WTC11 (cell line): ENCODE results near the gene MRPL32. TPM values are rescaled to one million over a fixed set of nuclear protein-coding genes. Genes with fewer than 3 reads are reported as not detected.

ENCODE experiments used
- ATAC-seq: fragments of 200-7000 bp; cut with Tn5 transposase; 2 replicates; pipeline ENCODE4 v1.10.0; 2021; ENCODE audit warnings: mild to moderate bottlenecking, moderate library complexity
- CTCF ChIA-PET: fragments of 300-600 bp; sonication (Branson Sonifier 250); formaldehyde crosslinking; loops from one replicate; lab custom pipeline; 2021; ENCODE audit warnings: antibody characterized with exemption; lab: Charles Lee
- POLR2A ChIA-PET: fragments of 350-600 bp; sonication (Branson Sonifier 250); formaldehyde crosslinking; loops from one replicate; lab custom pipeline; 2021; ENCODE audit warnings: antibody characterized with exemption; lab: Charles Lee
- DNase-seq: peaks from one replicate; pipeline ENCODE4 v3.0.0; 2021; ENCODE audit warnings: low spot score
- H3K27ac Mint-ChIP-seq: 2 replicates; pipeline ENCODE4 v1.8.0; 2021; ENCODE audit warnings: mixed read lengths
- H3K27me3 Mint-ChIP-seq: 2 replicates; pipeline ENCODE4 v1.8.0; 2021; ENCODE audit warnings: low read depth, mild to moderate bottlenecking, moderate library complexity, mixed read lengths
- H3K36me3 Mint-ChIP-seq: 2 replicates; pipeline ENCODE4 v1.8.0; 2021; ENCODE audit warnings: mixed read lengths
- H3K4me1 Mint-ChIP-seq: 2 replicates; pipeline ENCODE4 v1.8.0; 2022; ENCODE audit warnings: mixed read lengths
- H3K4me3 Mint-ChIP-seq: 2 replicates; pipeline ENCODE4 v1.8.0; 2021; ENCODE audit warnings: mild to moderate bottlenecking, moderate library complexity, mixed read lengths
- H3K9me3 Mint-ChIP-seq: 2 replicates; pipeline ENCODE4 v1.8.0; 2021; ENCODE audit warnings: mixed read lengths
- ARID4B ChIP-seq: sonication (generic); formaldehyde crosslinking; IDR thresholded peaks from 2 replicates; pipeline ENCODE4 v1.8.0; 2023; ENCODE audit warnings: missing genetic modification reagents, mild to moderate bottlenecking, borderline replicate concordance
- ATF1 ChIP-seq: sonication (generic); formaldehyde crosslinking; IDR thresholded peaks from 2 replicates; pipeline ENCODE4 v1.8.1; 2023; ENCODE audit warnings: mild to moderate bottlenecking, moderate library complexity, missing genetic modification reagents
- ATF3 ChIP-seq: sonication (generic); formaldehyde crosslinking; conservative IDR thresholded peaks from 2 replicates; pipeline ENCODE4 v1.8.1; 2022; ENCODE audit warnings: mild to moderate bottlenecking, missing genetic modification reagents
- CTCF ChIP-seq: fragments of 200-600 bp; IDR thresholded peaks from 2 replicates; pipeline ENCODE4 v1.8.0; 2022; ENCODE audit warnings: antibody characterized with exemption
- FOXK1 ChIP-seq: sonication (generic); formaldehyde crosslinking; IDR thresholded peaks from 2 replicates; pipeline ENCODE4 v1.8.0; 2022; ENCODE audit warnings: mild to moderate bottlenecking, moderate library complexity, missing genetic modification reagents
- GTF2I ChIP-seq: fragments of 250-450 bp; sonication (Bioruptor Pico); conservative IDR thresholded peaks from 2 replicates; pipeline ENCODE4 v1.4.0; 2021; ENCODE audit warnings: mild to moderate bottlenecking
- HMGA2 ChIP-seq: fragments of 250-450 bp; sonication (Bioruptor Pico); IDR thresholded peaks from 2 replicates; pipeline ENCODE4 v1.4.0; 2021; ENCODE audit warnings: mild to moderate bottlenecking, moderate library complexity
- IRF1 ChIP-seq: sonication (generic); formaldehyde crosslinking; IDR thresholded peaks from 2 replicates; pipeline ENCODE4 v1.8.0; 2023; ENCODE audit warnings: missing genetic modification reagents
- IRF2 ChIP-seq: sonication (generic); formaldehyde crosslinking; IDR thresholded peaks from 2 replicates; pipeline ENCODE4 v1.8.0; 2022; ENCODE audit warnings: low read depth, missing genetic modification reagents, borderline replicate concordance
- JAZF1 ChIP-seq: fragments of 250-450 bp; sonication (Bioruptor Pico); IDR thresholded peaks from 2 replicates; pipeline ENCODE4 v1.9.0; 2021; ENCODE audit warnings: moderate library complexity, mild to moderate bottlenecking, inconsistent platforms
- JUN ChIP-seq: sonication (generic); formaldehyde crosslinking; IDR thresholded peaks from 2 replicates; pipeline ENCODE4 v1.8.0; 2023; ENCODE audit warnings: mild to moderate bottlenecking, missing genetic modification reagents
- KAT7 ChIP-seq: sonication (generic); formaldehyde crosslinking; IDR thresholded peaks from 2 replicates; pipeline ENCODE4 v1.8.1; 2023; ENCODE audit warnings: missing genetic modification reagents, mild to moderate bottlenecking, borderline replicate concordance
- NFE2L1 ChIP-seq: sonication (generic); formaldehyde crosslinking; IDR thresholded peaks from 2 replicates; pipeline ENCODE4 v1.8.1; 2023; ENCODE audit warnings: missing genetic modification reagents
- NFYB ChIP-seq: sonication (generic); formaldehyde crosslinking; conservative IDR thresholded peaks from 2 replicates; pipeline ENCODE4 v1.8.0; 2022; ENCODE audit warnings: low read depth, missing genetic modification reagents
- NR2C2 ChIP-seq: sonication (generic); formaldehyde crosslinking; IDR thresholded peaks from 2 replicates; pipeline ENCODE4 v1.8.0; 2022; ENCODE audit warnings: mild to moderate bottlenecking, missing genetic modification reagents
- PRDM15 ChIP-seq: sonication (generic); formaldehyde crosslinking; IDR thresholded peaks from 2 replicates; pipeline ENCODE4 v1.8.0; 2022; ENCODE audit warnings: missing genetic modification reagents
- PRRX2 ChIP-seq: fragments of 250-450 bp; sonication (Bioruptor Pico); IDR thresholded peaks from 2 replicates; pipeline ENCODE4 v1.8.0; 2021; ENCODE audit warnings: mild to moderate bottlenecking
- SMAD4 ChIP-seq: sonication (generic); formaldehyde crosslinking; IDR thresholded peaks from 2 replicates; pipeline ENCODE4 v1.8.0; 2022; ENCODE audit warnings: mild to moderate bottlenecking, missing genetic modification reagents
- SP1 ChIP-seq: sonication (generic); formaldehyde crosslinking; conservative IDR thresholded peaks from 2 replicates; pipeline ENCODE4 v1.8.1; 2022; ENCODE audit warnings: missing genetic modification reagents
- USF1 ChIP-seq: sonication (generic); formaldehyde crosslinking; IDR thresholded peaks from 2 replicates; pipeline ENCODE4 v1.8.0; 2022; ENCODE audit warnings: mild to moderate bottlenecking, missing genetic modification reagents
- ZBTB43 ChIP-seq: sonication (generic); formaldehyde crosslinking; IDR thresholded peaks from 2 replicates; pipeline ENCODE4 v1.8.1; 2023; ENCODE audit warnings: mild to moderate bottlenecking, missing genetic modification reagents
- ZNF317 ChIP-seq: sonication (generic); formaldehyde crosslinking; IDR thresholded peaks from 2 replicates; pipeline ENCODE4 v1.8.1; 2023; ENCODE audit warnings: low read depth, mild to moderate bottlenecking, moderate library complexity, missing genetic modification reagents, borderline replicate concordance
- total RNA-seq: library from RNA; stranded (reverse); gene quantifications from 3 replicates; pipeline ENCODE4 v1.2.3, GENCODE V29; 2021

MRPL32 gene
- total RNA-seq, 1 experiment from 2014 or later = 84.4 TPM

GRCh38 chr7:42914421-42915045 is 17.6 kb upstream of the MRPL32 start (continued):
- TF ChIP-seq ARID4B (no peak), JAZF1 (CRISPR knock-in tag) (no peak), HMGA2 (CRISPR knock-in tag) (no peak)
- TF ChIP-seq, all 79 proteins: peak for 0

- Mint-ChIP-seq H3K9me3 (no peaks in the 10 kb centered on the region), H3K36me3 (peaks cover 59% of the 10 kb centered on the region), H3K4me3 (no peak overlapping the region), H3K27ac (no peak overlapping the region)
- no peak for DNase-seq
- POLR2A ChIA-PET = no interaction called here
- TF ChIP-seq SMAD4 (CRISPR knock-in tag) (no peak), KAT7 (CRISPR knock-in tag) (no peak), GTF2I (CRISPR knock-in tag) (no peak), FOXK1 (no peak), ATF1 (no peak), NFYB (CRISPR knock-in tag) (no peak), JUN (CRISPR knock-in tag) (no peak), ATF3 (CRISPR knock-in tag) (no peak), CTCF (no peak), ZBTB43 (CRISPR knock-in tag) (no peak), IRF1 (no peak), ZNF317 (no peak), NFE2L1 (CRISPR knock-in tag) (no peak), SP1 (CRISPR knock-in tag) (no peak), PRRX2 (CRISPR knock-in tag) (no peak), USF1 (CRISPR knock-in tag) (no peak), IRF2 (CRISPR knock-in tag) (no peak), PRDM15 (no peak), NR2C2 (CRISPR knock-in tag) (no peak)
- TF ChIP-seq, all 79 proteins: peak for 0
- Mint-ChIP-seq H3K27me3 (no peaks in the 10 kb centered on the region), H3K4me1 (peaks cover 27% of the 10 kb centered on the region)
- no peak for ATAC-seq
- CTCF ChIA-PET = no interaction called here
Measured at GRCh38 chr7:42915356-42915755, 16.8 kb upstream of the MRPL32 start.
